IMR-90 (cell line): ENCODE data around the gene C17orf100.

Experiments
- BHLHE40 ChIP-seq: fragments of 150-350 bp; IDR thresholded peaks from 2 replicates; pipeline ENCODE4 v1.6.1; 2016; ENCODE audit warnings: mild to moderate bottlenecking, low read depth, low read length
- CEBPB ChIP-seq: IDR thresholded peaks from 2 replicates; pipeline ENCODE4 v1.6.1; 2012; ENCODE audit warnings: low read depth, low read length, improper control_type of control experiment
- POLR2A ChIP-seq: IDR thresholded peaks from 2 replicates; pipeline ENCODE4 v1.6.1; 2012; ENCODE audit warnings: mild to moderate bottlenecking, low read depth, low read length
- RFX5 ChIP-seq: IDR thresholded peaks from 2 replicates; pipeline ENCODE4 v1.8.0; 2012; ENCODE audit warnings: low read depth, mild to moderate bottlenecking, low read length, moderate library complexity
- TF ChIP-seq, protein P1 (sequence below): conservative IDR thresholded peaks from 2 replicates; pipeline ENCODE4 v1.5.1; 2012; ENCODE audit warnings: mild to moderate bottlenecking, low read depth, low read length, improper control_type of control experiment
- TF ChIP-seq, protein P2 (sequence below): fragments of 150-350 bp; IDR thresholded peaks from 2 replicates; pipeline ENCODE4 v1.6.1; 2017; ENCODE audit warnings: mild to moderate bottlenecking, antibody characterized with exemption, low read length, low read depth

DNA sequence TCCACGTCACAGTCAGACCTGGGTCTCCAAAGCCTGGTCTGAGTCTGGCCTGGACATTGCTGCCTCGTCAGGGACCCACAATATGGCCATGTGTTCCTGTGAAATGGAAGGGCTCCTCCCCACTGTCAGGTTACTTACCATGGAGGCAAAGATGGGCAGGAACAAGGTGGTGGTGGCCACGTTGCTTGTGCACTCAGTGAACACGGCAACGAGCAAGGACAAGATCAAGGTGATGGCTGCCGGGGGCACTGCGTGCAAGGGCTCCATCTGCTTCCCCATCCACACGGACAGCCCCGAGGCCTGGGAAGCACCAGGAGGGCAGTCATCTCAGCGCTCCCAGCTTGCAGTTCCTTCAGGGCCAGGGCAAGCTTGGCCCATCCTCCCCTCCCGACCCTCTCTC, 39.1 kb downstream of the C17orf100 start:
- TF ChIP-seq, protein P1, sequence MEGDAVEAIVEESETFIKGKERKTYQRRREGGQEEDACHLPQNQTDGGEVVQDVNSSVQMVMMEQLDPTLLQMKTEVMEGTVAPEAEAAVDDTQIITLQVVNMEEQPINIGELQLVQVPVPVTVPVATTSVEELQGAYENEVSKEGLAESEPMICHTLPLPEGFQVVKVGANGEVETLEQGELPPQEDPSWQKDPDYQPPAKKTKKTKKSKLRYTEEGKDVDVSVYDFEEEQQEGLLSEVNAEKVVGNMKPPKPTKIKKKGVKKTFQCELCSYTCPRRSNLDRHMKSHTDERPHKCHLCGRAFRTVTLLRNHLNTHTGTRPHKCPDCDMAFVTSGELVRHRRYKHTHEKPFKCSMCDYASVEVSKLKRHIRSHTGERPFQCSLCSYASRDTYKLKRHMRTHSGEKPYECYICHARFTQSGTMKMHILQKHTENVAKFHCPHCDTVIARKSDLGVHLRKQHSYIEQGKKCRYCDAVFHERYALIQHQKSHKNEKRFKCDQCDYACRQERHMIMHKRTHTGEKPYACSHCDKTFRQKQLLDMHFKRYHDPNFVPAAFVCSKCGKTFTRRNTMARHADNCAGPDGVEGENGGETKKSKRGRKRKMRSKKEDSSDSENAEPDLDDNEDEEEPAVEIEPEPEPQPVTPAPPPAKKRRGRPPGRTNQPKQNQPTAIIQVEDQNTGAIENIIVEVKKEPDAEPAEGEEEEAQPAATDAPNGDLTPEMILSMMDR = no peak
- no peak for TF ChIP-seq BHLHE40
- TF ChIP-seq RFX5 = no peak
- TF ChIP-seq POLR2A = no peak
- TF ChIP-seq CEBPB = no peak
- TF ChIP-seq, protein P2, sequence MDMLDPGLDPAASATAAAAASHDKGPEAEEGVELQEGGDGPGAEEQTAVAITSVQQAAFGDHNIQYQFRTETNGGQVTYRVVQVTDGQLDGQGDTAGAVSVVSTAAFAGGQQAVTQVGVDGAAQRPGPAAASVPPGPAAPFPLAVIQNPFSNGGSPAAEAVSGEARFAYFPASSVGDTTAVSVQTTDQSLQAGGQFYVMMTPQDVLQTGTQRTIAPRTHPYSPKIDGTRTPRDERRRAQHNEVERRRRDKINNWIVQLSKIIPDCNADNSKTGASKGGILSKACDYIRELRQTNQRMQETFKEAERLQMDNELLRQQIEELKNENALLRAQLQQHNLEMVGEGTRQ = no peak
